IMR-90 (cell line): Measurements from ENCODE around the gene CDR2L. TPM values are rescaled to one million over a fixed set of nuclear protein-coding genes. Genes with fewer than 3 reads are reported as not detected.
A peak's percentile ranks its signal among the peaks of the same experiment; 100 is the strongest.

Experiments
- ATAC-seq: fragments of 200-7000 bp; cut with Tn5 transposase; 2 replicates; pipeline ENCODE4 v1.9.1; 2020; ENCODE audit warnings: low read depth, mild to moderate bottlenecking, moderate library complexity
- BruUV-seq: library from RNA; stranded (reverse); fragments of 400-500 nt; replicated peaks from 2 replicates; lab custom pipeline; 2021; lab: Mats Ljungman, UMichigan
- CTCF ChIA-PET: fragments of 300-600 bp; formaldehyde crosslinking; extraction: SDS; loops from one replicate; lab custom pipeline; 2021; ENCODE audit warnings: antibody characterized with exemption; lab: Yijun Ruan, JAX
- POLR2A ChIA-PET: fragments of 300-600 bp; sonication (Branson Sonifier 250); formaldehyde crosslinking; loops from one replicate; lab custom pipeline; 2022; ENCODE audit warnings: antibody characterized with exemption; ENCODE audit not compliant: unreplicated experiment; lab: Charles Lee
- DNase-seq: peaks from one replicate; pipeline ENCODE4 v3.0.0; 2013
- H2AFZ ChIP-seq: replicated peaks from 2 replicates; pipeline ENCODE3; 2013; ENCODE audit warnings: low read length, mild to moderate bottlenecking; ENCODE audit not compliant: poor library complexity
- H2AK5ac ChIP-seq: 2 replicates; pipeline ENCODE4 v1.6.1; 2013; ENCODE audit warnings: low read depth, low read length, inconsistent platforms
- H2AK9ac ChIP-seq: replicated peaks from 2 replicates; pipeline ENCODE3; 2013; ENCODE audit warnings: mild to moderate bottlenecking, low read depth, low read length, moderate library complexity; ENCODE audit not compliant: poor library complexity
- H2BK120ac ChIP-seq: 2 replicates; pipeline ENCODE4 v1.6.1; 2013; ENCODE audit warnings: low read depth, low read length, inconsistent platforms
- H2BK15ac ChIP-seq: 3 replicates; pipeline ENCODE4 v1.6.1; 2013; ENCODE audit warnings: low read depth, low read length, inconsistent platforms
- H2BK20ac ChIP-seq: 2 replicates; pipeline ENCODE4 v1.6.1; 2013; ENCODE audit warnings: low read depth, mild to moderate bottlenecking, inconsistent platforms, low read length, moderate library complexity
- H2BK5ac ChIP-seq: 2 replicates; pipeline ENCODE4 v1.6.1; 2013; ENCODE audit warnings: mild to moderate bottlenecking, low read depth, low read length, inconsistent platforms; ENCODE audit not compliant: poor library complexity, severe bottlenecking
- H3K14ac ChIP-seq: replicated peaks from 2 replicates; pipeline ENCODE4 v1.6.1; 2013; ENCODE audit warnings: low read depth, low read length, inconsistent platforms
- H3K18ac ChIP-seq: 2 replicates; pipeline ENCODE4 v1.6.1; 2013; ENCODE audit warnings: low read depth, low read length, control low read depth
- H3K23ac ChIP-seq: 2 replicates; pipeline ENCODE4 v1.6.1; 2013; ENCODE audit warnings: low read depth, low read length, inconsistent platforms
- H3K27ac ChIP-seq: 2 replicates; pipeline ENCODE4 v1.5.1; 2013; ENCODE audit warnings: mild to moderate bottlenecking, control low read depth, low read length; ENCODE audit not compliant: insufficient read depth
- H3K27me3 ChIP-seq: 2 replicates; pipeline ENCODE4 v1.6.1; 2013; ENCODE audit warnings: low read length; ENCODE audit not compliant: control insufficient read depth, insufficient read depth
- H3K36me3 ChIP-seq: 2 replicates; pipeline ENCODE4 v1.6.1; 2013; ENCODE audit warnings: low read length, mixed read lengths; ENCODE audit not compliant: control insufficient read depth, insufficient read depth
- H3K4ac ChIP-seq: 2 replicates; pipeline ENCODE4 v1.6.1; 2013; ENCODE audit warnings: low read depth, low read length, inconsistent platforms
- H3K4me1 ChIP-seq: 2 replicates; pipeline ENCODE4 v1.6.1; 2013; ENCODE audit warnings: low read length, mixed read lengths; ENCODE audit not compliant: control insufficient read depth, insufficient read depth
- H3K4me2 ChIP-seq: 2 replicates; pipeline ENCODE4 v1.6.1; 2013; ENCODE audit warnings: low read depth, mild to moderate bottlenecking, control low read depth, low read length, moderate library complexity
- H3K4me3 ChIP-seq: 2 replicates; pipeline ENCODE4 v1.5.1; 2013; ENCODE audit warnings: low read depth, mild to moderate bottlenecking, control low read depth, low read length, moderate library complexity; ENCODE audit not compliant: insufficient read depth
- H3K56ac ChIP-seq: 2 replicates; pipeline ENCODE4 v1.6.1; 2013; ENCODE audit warnings: low read length, inconsistent platforms; ENCODE audit not compliant: insufficient read depth; ENCODE audit errors: extremely low read depth
- H3K79me1 ChIP-seq, 2 experiments: 2 replicates each; pipeline ENCODE4 v1.6.1; 2013; ENCODE audit warnings: low read length in 2 of 2, inconsistent platforms in 1 of 2, low read depth in 1 of 2
- H3K9ac ChIP-seq: 2 replicates; pipeline ENCODE4 v1.6.1; 2013; ENCODE audit warnings: low read depth, low read length, control low read depth
- H3K9me1 ChIP-seq: 2 replicates; pipeline ENCODE4 v1.6.1; 2013; ENCODE audit warnings: low read length, inconsistent platforms; ENCODE audit not compliant: insufficient read depth
- H3K9me3 ChIP-seq: 2 replicates; pipeline ENCODE4 v1.6.1; 2013; ENCODE audit warnings: low read length; ENCODE audit not compliant: control insufficient read depth, insufficient read depth
- H4K20me1 ChIP-seq: 2 replicates; pipeline ENCODE4 v1.6.1; 2013; ENCODE audit warnings: low read length, inconsistent platforms; ENCODE audit not compliant: insufficient read depth
- H4K5ac ChIP-seq: 2 replicates; pipeline ENCODE4 v1.6.1; 2013; ENCODE audit warnings: mild to moderate bottlenecking, low read depth, low read length, control low read depth
- H4K8ac ChIP-seq, 2 experiments: 2 replicates each; pipeline ENCODE4 v1.6.1; 2013; ENCODE audit warnings: low read depth in 2 of 2, low read length in 2 of 2, control low read depth in 1 of 2, inconsistent platforms in 1 of 2
- H4K91ac ChIP-seq: 2 replicates; pipeline ENCODE4 v1.6.1; 2013; ENCODE audit warnings: low read depth, low read length, inconsistent platforms; ENCODE audit not compliant: insufficient read depth
- BHLHE40 ChIP-seq: fragments of 150-350 bp; IDR thresholded peaks from 2 replicates; pipeline ENCODE4 v1.6.1; 2016; ENCODE audit warnings: mild to moderate bottlenecking, low read depth, low read length
- CTCF ChIP-seq: conservative IDR thresholded peaks from 2 replicates; pipeline ENCODE4 v1.5.1; 2012; ENCODE audit warnings: mild to moderate bottlenecking, low read depth, low read length, improper control_type of control experiment
- ELK1 ChIP-seq: fragments of 150-350 bp; IDR thresholded peaks from 2 replicates; pipeline ENCODE4 v1.6.1; 2016; ENCODE audit warnings: low read depth, mild to moderate bottlenecking, low read length, moderate library complexity, borderline replicate concordance
- FOS ChIP-seq: fragments of 150-350 bp; IDR thresholded peaks from 2 replicates; pipeline ENCODE4 v1.6.1; 2016; ENCODE audit warnings: low read depth, low read length
- MAZ ChIP-seq: IDR thresholded peaks from 2 replicates; pipeline ENCODE4 v1.6.1; 2012; ENCODE audit warnings: low read depth, mild to moderate bottlenecking, low read length, improper control_type of control experiment, moderate library complexity, borderline replicate concordance
- MXI1 ChIP-seq: IDR thresholded peaks from 2 replicates; pipeline ENCODE4 v1.6.1; 2012; ENCODE audit warnings: low read depth, mild to moderate bottlenecking, low read length, moderate library complexity, borderline replicate concordance
- NFE2L2 ChIP-seq: fragments of 150-350 bp; IDR thresholded peaks from 2 replicates; pipeline ENCODE4 v1.6.1; 2016; ENCODE audit warnings: low read depth, mild to moderate bottlenecking, low read length
- POLR2A ChIP-seq: IDR thresholded peaks from 2 replicates; pipeline ENCODE4 v1.6.1; 2012; ENCODE audit warnings: mild to moderate bottlenecking, low read depth, low read length
- RAD21 ChIP-seq: IDR thresholded peaks from 2 replicates; pipeline ENCODE4 v1.6.1; 2012; ENCODE audit warnings: low read length, improper control_type of control experiment
- RCOR1 ChIP-seq: IDR thresholded peaks from 2 replicates; pipeline ENCODE4 v1.6.1; 2012; ENCODE audit warnings: mild to moderate bottlenecking, low read length, improper control_type of control experiment; ENCODE audit not compliant: insufficient replicate concordance
- SMC3 ChIP-seq: fragments of 150-350 bp; IDR thresholded peaks from 2 replicates; pipeline ENCODE4 v1.6.1; 2016; ENCODE audit warnings: low read depth, mild to moderate bottlenecking, antibody characterized with exemption, low read length, moderate library complexity
- USF2 ChIP-seq: fragments of 150-350 bp; IDR thresholded peaks from 2 replicates; pipeline ENCODE4 v1.6.1; 2017; ENCODE audit warnings: mild to moderate bottlenecking, antibody characterized with exemption, low read length, low read depth
- WGBS, 2 experiments: methylation state at CpG; one replicate each; pipeline versions ENCODE4 v1.1.5 to v1.1.7; 2013; ENCODE audit warnings: missing lambda C conversion rate in 2 of 2; ENCODE audit not compliant: insufficient read length in 1 of 2; ENCODE audit errors: extremely low coverage in 2 of 2; 5-methylcytosine and 5-hydroxymethylcytosine counted together
- dilution Hi-C: fragments of 300-500 bp; cut with HindIII; formaldehyde crosslinking; loops from one replicate; pipeline ENCODE4 v1.14.3; 2018; ENCODE audit warnings: low sequenced_read_pairs; ENCODE audit not compliant: unreplicated experiment
- in situ Hi-C: fragments of 300-500 bp; cut with MboI; formaldehyde crosslinking; loops from 3 replicates; pipeline ENCODE4 v1.14.3; 2019; ENCODE audit warnings: low sequenced_read_pairs, inconsistent platforms, mixed read lengths
- intact Hi-C: fragments of 100-400 bp; cut with micrococcal nuclease; formaldehyde crosslinking; loops from 2 replicates; pipeline ENCODE4 v1.10.0; 2022
- polyA plus RNA-seq, 3 experiments: library from polyadenylated mRNA; depleted of rRNA; stranded (reverse); fragments of >200 nt; gene quantifications; 2 replicates each; pipeline ENCODE4 v1.2.3, GENCODE V29; 2012; ENCODE audit warnings: low replicate concordance in 1 of 3
- total RNA-seq: library from RNA; depleted of rRNA; stranded (reverse); fragments of >200 nt; gene quantifications from 2 replicates; pipeline ENCODE4 v1.2.3, GENCODE V29; 2012

Gene CDR2L
- total and polyA plus RNA-seq, 2 of the 4 experiments (the other 2 are of a cell fraction) = 5.7 to 18.9 TPM

GRCh38 chr17:75046407-75047289 lies 59.2 kb downstream of the CDR2L start, which contains the start of the genes ATP5PD and KCTD2:
Gene ATP5PD, minus strand, starts transcription at chr17:75046969. Its CDS starts 4,319 bp downstream, at chr17:75042650.
Gene KCTD2, plus strand, starts transcription at chr17:75047225. Its CDS starts 26 bp downstream, at chr17:75047251.
- Histone ChIP-seq H3K9me3 (no peaks in the 10 kb centered on the region), H2AK9ac (peak within 1 kb of the TSS; percentile 100), H3K27ac (peak within 1 kb of the TSS; percentile 95), H3K4me1 (no peaks in the 10 kb centered on the region; the same call in 1 of the 2 replicates), H3K4me2 (peak within 1 kb of the TSS; percentile 94), H3K36me3 (peaks cover 5% of the 10 kb centered on the region), H3K4ac (peak within 1 kb of the TSS; percentile 91), H3K23ac (peak within 1 kb of the TSS; percentile 94), H2AK5ac (peak within 1 kb of the TSS; percentile 96), H2AFZ (peak within 1 kb of the TSS; percentile 95), H3K27me3 (no peaks in the 10 kb centered on the region), H3K56ac (peak within 1 kb of the TSS; percentile 61), H4K5ac (peak within 1 kb of the TSS; percentile 78), H2BK15ac (no peak within 1 kb of the TSS; the same call in 2 of the 3 replicates), H4K20me1 (0 out of 2 replicates have a peak, but pooled peaks cover 3% of the 10 kb centered on the region), H3K4me3 (peak within 1 kb of the TSS; percentile 92), H4K91ac (peak within 1 kb of the TSS; percentile 83), H2BK20ac (no peak within 1 kb of the TSS), H2BK120ac (peak within 1 kb of the TSS; percentile 69), H3K14ac (peak within 1 kb of the TSS; percentile 93), H3K9ac (peak within 1 kb of the TSS; percentile 91), H2BK5ac (peak within 1 kb of the TSS; percentile 92), H3K9me1 (peaks cover 3% of the 10 kb centered on the region; the same call in 1 of the 2 replicates), H3K79me1 (peaks cover 23 to 58% of the 10 kb centered on the region in 2 experiments), H3K18ac (peak within 1 kb of the TSS; percentile 49; the same call in 1 of the 2 replicates), H4K8ac (peak within 1 kb of the TSS; percentile 82 to 88)
- dilution Hi-C loops = no loop called here
- ATAC-seq = peak; percentile 98
- intact Hi-C loops = loop anchor here (1.0 to 5.0 kb wide), 2 partner anchors 11 to 84 kb away; no protein-coding TSS in a partner anchor
- WGBS, 2 experiments = 0% methylated on average over 4 of the region's 72 CpGs; no CpG with 5 or more reads in 1 of the 2 experiments
- CTCF ChIA-PET = no interaction called here
- POLR2A ChIA-PET = no interaction called here
- peak; percentile 96 for DNase-seq
- BruUV-seq = TSS peak; percentile 74
- in situ Hi-C loops = no loop called here
- TF ChIP-seq POLR2A (peak; percentile 74; the same call in 1 of the 2 replicates), RAD21 (no peak), MAZ (peak; percentile 98), SMC3 (no peak), MXI1 (peak; percentile 39; the same call in 1 of the 2 replicates), USF2 (peak; percentile 52; the same call in 1 of the 2 replicates), CTCF (no peak), FOS (0 out of 2 replicates have a peak, but pooled peaks have one; percentile 25), BHLHE40 (peak; percentile 93), ELK1 (no peak), NFE2L2 (no peak), RCOR1 (no peak)
